Measurements from ENCODE around the gene NEGR1. TPM values are rescaled to one million over a fixed set of nuclear protein-coding genes. Genes with fewer than 3 reads are reported as not detected.

The NEGR1 gene
- total and polyA plus RNA-seq, 2 experiments from 2014 or later: 0.57 to 0.94 TPM

- no peak for TF ChIP-seq ZNF462 (CRISPR knock-in tag; IDR thresholded peaks at IDR 0.05)
- TF ChIP-seq JUNB (IDR thresholded peaks at IDR 0.05; ENCODE audit: unreplicated experiment): no peak
- no peak for TF ChIP-seq STAT1 (IDR thresholded peaks at IDR 0.05; ENCODE audit: unreplicated experiment)
- TF ChIP-seq REST (IDR thresholded peaks at IDR 0.05; ENCODE audit: unreplicated experiment): no peak
- no peak for TF ChIP-seq ETS1 (IDR thresholded peaks at IDR 0.05)
- no peak for TF ChIP-seq EZH2phosphoT487 (IDR thresholded peaks at IDR 0.05; ENCODE audit: unreplicated experiment)
- no peak for TF ChIP-seq POLR2AphosphoS5 (IDR thresholded peaks at IDR 0.05; ENCODE audit: low read depth)
- no peak for TF ChIP-seq ZNF114 (CRISPR knock-in tag; IDR thresholded peaks at IDR 0.05)
- TF ChIP-seq ZNF331 (CRISPR knock-in tag; IDR thresholded peaks at IDR 0.05; ENCODE audit: low read depth): no peak
- no peak for TF ChIP-seq NANOG (IDR thresholded peaks at IDR 0.05; ENCODE audit: borderline replicate concordance)
Measured at GRCh38 chr1:71559880-71560279, 722.5 kb downstream of the NEGR1 start (continued).

All from GM23338 (cell line).